Measurements from ENCODE around the gene PCDHGC4.

The PCDHGC4 gene

DNA sequence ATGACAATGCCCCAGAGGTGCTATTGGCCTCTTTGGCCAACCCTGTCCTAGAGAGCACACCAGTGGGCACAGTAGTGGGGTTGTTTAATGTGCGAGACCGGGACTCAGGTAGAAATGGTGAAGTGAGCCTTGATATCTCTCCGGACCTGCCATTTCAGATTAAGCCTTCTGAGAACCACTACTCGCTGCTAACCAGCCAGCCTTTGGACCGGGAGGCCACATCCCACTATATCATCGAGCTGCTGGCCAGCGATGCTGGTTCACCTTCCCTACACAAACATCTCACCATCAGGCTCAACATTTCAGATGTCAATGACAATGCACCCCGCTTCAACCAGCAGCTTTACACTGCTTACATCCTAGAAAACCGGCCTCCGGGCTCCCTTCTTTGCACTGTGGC lies 5.4 kb downstream of the PCDHGC4 start:
- no peak for DNase-seq (ENCODE audit: low read depth, low spot score)

DNA sequence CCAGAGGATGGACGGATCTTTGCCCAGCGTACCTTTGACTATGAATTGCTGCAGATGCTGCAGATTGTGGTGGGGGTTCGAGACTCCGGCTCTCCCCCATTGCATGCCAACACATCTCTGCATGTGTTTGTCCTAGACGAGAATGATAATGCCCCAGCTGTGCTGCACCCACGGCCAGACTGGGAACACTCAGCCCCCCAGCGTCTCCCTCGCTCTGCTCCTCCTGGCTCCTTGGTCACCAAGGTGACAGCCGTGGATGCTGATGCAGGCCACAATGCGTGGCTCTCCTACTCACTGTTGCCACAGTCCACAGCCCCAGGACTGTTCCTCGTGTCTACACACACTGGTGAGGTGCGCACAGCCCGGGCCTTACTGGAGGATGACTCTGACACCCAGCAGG lies 5.9 kb downstream of the PCDHGC4 start:
- no peak for DNase-seq (ENCODE audit: low read depth, low spot score)

DNA sequence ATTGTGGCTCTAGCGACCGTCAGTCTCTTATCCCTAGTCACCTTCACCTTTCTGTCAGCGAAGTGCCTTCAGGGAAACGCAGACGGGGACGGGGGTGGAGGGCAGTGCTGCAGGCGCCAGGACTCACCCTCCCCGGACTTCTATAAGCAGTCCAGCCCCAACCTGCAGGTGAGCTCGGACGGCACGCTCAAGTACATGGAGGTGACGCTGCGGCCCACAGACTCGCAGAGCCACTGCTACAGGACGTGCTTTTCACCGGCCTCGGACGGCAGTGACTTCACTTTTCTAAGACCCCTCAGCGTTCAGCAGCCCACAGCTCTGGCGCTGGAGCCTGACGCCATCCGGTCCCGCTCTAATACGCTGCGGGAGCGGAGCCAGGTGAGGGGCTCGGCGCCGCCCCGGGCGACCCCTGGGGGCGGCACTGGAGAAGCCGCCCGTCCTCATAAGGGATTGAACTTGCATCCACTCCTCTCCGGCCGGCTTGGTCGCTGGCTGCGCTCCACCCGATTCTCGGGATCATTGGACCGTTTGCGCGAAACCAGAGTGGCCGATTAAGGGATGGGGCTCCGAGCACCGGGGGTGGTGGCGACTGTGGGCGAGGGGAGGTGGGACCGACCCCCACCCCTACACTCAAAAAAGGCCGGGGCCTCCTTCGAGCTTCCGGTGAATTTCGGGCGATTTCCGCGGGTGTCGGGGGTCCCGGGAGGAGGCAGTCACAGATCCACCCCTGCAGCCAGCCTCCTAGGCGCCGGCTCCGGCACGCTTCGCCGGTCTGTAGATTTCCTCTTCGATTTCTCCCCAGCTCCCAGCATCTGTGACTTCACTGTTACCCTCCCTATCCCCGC lies 6.7 kb downstream of the PCDHGC4 start:
- no peak for DNase-seq (ENCODE audit: low read depth, low spot score)

DNA sequence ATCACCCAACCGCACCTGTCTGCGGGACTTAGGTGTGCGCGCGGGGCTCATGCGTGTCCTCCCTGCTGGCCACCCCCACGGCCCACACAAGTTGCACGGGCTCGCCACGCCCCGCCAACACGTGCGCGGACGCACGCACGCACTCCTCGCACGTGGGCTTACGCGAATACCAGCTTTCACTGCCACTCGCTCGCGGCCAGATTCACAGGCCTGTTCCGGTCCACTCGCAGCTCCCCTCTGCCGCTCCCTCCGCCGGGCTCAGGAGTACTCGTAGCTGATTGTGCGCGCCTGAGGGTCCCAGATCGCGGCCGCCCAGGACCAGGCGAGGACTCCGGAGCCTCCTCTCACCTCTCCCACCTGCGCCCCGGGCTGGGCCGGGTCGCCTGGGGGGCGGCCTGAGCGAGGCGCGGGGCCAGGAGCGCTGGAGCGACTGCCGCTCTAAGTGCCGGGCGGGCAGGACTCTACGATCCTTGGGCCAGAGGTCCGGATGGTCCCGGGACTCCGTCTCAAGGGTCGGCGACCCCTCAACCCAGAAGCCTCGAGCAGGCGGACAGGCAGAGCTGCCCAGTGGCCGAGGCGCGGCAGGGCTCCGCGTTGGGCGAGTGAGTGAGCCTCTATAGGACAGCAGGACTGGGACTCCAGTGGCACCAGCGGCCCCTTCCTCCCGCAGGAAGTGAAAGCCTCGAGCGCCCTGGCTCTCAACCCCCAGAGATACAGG lies 7.5 kb downstream of the PCDHGC4 start:
- no peak for DNase-seq (ENCODE audit: low read depth, low spot score)

DNA sequence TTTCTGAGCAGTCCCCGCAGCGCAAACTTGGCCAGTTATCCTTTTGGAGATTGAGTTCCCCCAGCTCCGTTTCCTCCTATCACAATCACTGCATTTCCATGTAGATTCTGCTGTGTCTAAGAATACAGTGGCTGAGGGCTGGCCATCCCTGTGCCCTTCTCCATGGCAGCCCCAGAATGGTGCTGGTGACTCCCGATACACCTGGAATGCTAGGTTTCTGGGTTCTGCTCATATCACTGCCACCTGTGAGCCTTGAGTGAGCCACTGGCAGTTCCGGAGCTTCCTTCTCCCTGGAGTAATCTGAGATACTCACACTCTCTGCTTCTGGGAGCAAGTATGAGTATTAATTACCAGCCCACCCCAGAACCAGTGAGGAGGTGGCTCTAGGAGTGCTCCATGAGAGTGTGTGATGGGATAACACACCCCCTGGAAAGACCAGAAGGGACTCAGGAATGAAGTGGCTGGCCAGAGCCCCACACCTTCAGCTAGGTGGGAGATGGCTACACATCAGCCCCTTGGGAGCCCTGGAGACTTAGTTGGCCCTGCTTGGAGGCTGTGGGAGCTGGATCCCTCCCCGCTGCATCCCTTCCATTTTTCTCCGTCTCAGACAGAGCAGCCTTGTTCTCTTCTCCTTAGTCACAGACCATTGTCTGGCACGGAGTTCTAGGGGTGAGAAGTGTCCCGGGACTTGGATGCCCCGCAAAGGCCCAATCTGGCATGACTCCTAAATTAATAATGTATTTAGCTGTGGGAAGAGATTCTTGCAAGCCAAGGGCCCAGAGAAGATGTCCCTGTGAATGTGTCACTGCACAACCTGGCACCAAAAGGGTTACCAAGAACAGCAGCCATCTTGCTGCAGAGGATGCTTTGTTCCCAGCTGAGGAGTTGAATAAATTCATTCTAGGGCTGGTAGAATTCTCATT lies 8.9 kb downstream of the PCDHGC4 start:
- DNase-seq (ENCODE audit: low read depth, low spot score), result no peak

DNA sequence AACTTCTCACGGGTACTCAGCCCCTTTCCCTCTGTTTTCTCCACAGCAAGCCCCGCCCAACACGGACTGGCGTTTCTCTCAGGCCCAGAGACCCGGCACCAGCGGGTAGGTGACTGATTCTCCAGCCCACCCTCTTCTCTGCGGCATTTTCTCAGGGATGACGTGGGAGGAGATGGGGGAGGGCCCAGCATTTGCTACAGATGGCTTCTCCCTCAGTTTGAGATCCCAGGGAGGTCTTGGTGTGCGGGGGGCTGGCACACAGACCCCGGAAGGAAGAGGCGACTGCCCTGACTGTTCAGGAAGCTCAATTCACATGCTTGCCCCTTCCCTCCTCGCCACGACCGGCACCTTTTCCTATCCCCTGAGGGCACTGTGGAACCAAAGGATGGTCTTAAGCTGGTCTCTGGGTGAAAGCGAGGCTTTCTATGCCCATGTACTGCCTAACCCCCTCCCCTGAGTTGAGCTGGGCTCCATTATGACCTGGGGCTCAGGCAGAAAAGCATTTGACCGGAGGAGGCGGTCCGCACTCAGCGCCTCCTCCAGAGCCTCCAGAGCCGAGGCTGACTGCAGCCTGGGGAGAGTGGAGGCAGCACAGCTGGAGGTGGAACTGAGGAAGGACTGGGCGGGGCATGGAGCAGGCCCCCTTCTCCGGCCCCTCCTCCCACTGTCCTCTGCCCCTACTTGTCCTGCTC lies 10.1 kb downstream of the PCDHGC4 start:
- DNase-seq (ENCODE audit: low read depth, low spot score), result no peak

DNA sequence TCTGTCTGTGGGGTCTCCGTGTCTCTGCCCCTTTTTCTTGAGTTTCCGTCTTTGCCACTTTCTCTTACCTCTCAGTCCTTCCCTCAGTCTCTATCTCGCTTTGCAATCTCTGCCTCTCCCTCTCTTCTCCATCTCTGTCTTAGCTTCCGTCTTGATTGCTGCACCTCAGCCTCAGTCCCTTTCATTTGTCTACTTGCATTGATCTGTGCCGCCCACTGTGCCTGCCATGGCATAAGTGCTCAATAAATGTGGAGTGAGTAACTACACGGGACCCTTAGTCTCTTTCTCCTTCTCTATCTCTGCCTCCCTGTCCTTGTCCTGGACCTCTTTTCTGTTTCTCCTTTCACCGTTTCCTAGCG lies 10.6 kb downstream of the PCDHGC4 start:
- DNase-seq (ENCODE audit: low read depth, low spot score), result no peak

DNA sequence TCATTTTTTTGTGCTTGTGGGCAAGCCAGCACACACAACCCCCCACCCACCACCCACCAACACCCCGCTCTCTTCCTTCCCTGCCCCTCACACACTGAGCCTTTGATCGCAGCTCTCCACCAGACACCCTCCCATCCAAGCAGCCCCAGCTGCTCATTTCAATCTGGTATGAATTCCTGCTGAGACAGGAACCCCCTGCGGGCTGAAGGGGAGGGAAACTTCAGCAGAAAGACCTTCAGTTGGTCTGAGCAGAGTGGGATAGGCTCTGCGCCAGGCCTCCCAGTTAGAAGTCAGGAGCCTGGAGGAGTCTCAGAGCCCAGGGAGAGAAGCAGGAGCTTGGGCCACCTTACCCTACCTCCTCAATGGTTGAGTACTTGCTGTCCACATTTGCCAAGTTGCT lies 11.2 kb downstream of the PCDHGC4 start:
- DNase-seq (ENCODE audit: low read depth, low spot score), result no peak

DNA sequence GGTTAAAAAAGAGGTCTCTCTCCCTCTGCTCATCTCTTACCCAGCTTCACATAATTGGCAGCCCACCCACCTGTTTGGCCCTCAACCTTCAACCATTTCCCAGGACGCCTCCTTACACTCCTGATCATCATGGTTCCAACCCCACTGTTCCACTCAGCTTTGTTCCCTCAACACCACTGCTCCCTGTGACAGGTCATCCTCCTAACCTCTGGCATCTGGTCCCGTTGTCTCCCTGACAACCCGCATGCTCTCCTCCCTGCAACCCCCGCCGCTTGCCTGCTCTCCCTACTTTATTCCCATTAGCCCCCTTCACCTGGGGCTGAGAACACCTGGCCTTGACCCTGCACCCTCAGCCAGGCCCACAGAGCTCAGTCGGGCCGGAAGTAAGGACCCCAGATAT lies 16.9 kb downstream of the PCDHGC4 start:
- DNase-seq (ENCODE audit: low read depth, low spot score), result no peak

DNA sequence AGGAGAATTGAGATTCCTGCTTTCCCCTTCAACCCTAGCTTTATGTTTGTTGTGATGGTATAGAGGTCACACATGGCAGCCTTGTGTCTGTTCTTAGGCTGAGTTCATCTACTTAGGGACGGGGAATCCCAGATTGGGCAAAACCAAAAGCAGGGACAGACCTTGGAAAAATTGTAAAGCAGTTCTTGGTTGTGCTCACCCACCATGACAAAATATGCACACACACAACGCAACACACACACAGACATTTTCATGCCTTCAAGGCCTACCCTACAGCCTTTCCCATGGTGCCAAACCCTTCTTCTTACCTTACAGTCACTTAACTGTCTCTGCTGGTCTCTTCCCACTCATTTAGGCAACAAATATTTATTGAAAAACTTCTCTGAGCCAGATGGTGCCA lies 18.9 kb downstream of the PCDHGC4 start:
- no peak for DNase-seq (ENCODE audit: low read depth, low spot score)

DNA sequence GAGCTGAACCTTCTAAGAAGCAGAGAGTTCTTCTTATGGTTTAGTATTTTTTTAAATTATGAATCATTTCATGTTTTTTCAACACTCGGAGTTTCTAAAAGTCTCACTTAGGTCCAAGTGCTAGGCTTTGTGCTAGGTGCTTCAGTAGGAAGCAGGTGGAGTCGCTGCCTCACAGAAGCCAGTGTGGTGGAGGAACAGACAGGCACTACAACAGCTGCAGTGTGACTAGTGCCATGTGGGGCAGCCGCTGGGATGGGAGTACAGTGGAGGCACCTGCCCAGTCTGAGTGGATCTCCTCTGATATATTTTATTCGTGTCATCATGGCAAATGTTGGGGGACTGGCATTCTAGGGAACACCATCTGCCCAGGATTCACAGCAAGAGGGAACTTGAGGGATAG lies 19.4 kb downstream of the PCDHGC4 start:
- no peak for DNase-seq (ENCODE audit: low read depth, low spot score)

DNA sequence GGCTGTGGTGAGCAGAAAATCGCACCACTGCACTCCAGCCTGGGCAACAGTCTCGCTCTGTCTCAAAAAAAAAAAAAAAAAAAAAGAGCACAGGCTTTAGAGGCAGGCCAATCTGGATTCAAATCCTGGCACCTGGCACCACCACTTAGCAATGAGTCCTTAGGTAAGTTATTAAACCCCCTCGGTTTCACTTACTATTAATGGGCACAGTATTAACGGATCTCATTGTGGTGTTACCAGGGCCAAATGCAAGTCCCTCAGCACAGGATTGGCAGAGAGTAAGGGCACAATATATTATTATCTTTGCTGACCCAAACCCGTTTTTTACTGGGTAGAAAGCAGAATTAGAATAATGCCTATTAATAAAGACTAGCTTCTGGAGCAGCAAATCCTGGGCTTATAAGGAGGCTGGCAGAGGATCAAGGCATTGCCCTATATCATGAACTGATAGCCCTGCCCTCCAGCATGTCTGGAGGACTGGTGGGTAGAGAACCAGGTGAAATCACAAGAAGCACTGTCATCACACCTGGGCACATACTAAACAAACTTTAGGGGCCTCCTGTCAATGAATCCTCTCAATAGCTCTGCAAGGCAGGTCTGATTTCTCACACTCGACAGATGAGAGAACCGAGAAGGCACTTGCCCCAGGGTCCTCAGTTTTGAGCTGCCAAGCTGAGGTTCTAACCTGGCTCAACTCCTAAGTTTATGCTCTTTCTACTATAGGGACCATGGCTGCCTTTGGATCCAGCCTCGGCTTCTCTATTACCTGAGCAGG lies 21.7 kb downstream of the PCDHGC4 start:
- no peak for DNase-seq (ENCODE audit: low read depth, low spot score)

DNA sequence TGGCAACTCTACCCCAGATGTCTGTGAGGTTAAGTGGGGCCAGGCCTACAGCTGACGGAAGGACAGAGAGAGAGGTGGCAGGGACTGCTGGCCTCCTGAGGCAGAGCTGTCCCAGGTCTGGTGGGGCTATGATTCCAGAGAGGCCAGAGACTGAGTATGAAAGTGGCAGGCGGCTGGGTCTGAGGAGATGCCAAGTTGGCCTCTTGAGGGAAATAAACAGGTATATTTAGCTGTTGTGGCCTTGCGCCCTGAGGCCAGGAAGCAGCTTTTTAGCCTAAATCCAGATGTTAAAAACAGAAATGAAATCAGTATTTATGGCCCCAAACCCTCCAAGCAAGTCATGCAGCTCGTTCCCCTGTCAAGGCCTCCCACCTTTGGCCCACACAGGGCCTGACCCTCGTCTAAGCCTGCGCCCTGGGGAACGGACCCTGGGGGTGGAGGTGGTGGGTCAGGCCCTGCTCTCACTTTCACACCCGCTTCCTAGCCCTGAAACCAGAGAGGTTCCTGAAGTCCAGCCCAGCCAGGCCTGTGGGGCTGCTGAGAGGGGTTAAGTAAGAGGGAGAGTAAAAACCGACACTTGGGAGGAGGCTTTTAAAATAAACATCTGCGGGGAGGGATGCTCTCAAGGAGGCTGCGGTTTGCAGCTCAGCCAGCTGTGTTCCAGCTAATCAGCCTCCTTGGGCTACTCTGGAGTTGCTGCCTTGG lies 22.7 kb downstream of the PCDHGC4 start:
- no peak for DNase-seq (ENCODE audit: low read depth, low spot score)

DNA sequence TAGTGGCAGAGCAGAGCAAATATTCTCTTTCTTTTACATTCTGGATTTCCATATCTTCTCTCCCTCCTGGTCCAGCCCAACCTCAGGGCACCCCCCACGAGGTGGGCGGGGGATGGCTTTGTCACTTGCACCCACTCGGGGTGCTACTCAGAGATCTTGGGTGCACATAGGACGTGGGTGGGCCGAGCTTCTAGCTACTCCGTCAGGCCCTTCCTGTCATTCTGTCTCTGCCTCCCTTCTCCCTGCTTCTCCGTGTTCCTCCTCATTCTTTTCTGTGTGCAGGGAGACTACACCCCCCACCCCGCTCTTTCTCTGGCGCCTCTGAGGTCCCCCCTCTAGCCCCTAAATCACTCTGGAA lies 23.6 kb downstream of the PCDHGC4 start:
- DNase-seq (ENCODE audit: low read depth, low spot score), result no peak

DNA sequence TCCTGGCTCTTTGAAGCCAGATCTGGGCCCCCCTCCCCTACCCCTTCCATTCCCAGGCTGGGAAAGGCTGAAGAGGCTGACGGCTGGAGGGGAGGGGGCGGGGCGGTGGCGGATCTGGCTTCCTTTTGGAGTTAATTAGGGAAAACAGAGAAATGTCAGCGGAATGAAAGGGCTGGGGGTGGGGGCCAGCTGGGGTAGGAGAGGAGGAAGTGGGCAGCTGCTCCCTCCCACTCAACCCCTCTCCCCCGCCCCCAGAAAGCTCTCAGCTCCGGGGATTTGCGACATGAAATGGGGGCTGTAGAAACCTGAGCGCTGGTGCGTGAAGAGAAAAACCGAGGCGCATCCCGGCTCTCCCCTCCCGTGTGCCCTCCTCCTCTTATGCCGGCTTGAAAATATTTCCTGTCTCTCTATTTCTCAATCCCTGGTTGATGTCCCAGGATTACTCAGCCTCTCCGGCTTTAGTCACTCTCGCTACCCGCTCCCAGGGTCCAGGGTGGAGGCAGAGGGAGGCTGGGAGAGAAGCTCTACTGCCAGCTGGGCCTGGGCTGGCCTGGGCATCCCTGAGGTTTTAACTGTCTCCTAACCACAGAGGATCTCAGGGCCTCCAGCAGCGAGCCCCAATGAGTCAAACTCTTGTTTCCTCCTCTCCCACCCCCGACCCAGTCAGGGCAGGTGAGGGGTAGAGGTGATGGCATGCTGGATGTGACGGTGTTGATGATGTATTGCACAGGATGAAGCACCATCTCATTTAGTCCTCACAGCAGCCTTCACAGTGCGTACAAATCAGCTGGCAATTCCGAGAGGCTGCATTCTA lies 24.2 kb downstream of the PCDHGC4 start:
- no peak for DNase-seq (ENCODE audit: low read depth, low spot score)

DNA sequence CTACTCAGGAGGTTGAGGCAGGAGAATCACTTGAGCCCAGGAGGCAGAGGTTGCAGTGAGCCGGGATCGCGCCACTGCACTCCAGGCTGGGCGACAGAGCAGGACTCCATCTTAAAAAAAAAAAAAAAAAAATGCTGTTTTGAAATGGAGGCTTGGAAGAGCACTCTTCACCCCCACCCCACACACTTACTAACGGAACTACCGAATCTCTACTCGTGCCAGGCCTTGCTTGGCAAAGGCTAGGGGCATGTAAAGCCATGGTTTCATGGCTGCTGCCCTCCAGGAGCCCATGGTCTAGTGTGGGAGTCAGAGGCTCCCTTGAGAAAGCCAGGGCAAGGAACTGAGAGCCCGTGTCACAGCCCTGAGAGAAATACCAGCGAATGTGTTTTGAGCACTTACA lies 25.3 kb downstream of the PCDHGC4 start:
- DNase-seq (ENCODE audit: low read depth, low spot score), result no peak

DNA sequence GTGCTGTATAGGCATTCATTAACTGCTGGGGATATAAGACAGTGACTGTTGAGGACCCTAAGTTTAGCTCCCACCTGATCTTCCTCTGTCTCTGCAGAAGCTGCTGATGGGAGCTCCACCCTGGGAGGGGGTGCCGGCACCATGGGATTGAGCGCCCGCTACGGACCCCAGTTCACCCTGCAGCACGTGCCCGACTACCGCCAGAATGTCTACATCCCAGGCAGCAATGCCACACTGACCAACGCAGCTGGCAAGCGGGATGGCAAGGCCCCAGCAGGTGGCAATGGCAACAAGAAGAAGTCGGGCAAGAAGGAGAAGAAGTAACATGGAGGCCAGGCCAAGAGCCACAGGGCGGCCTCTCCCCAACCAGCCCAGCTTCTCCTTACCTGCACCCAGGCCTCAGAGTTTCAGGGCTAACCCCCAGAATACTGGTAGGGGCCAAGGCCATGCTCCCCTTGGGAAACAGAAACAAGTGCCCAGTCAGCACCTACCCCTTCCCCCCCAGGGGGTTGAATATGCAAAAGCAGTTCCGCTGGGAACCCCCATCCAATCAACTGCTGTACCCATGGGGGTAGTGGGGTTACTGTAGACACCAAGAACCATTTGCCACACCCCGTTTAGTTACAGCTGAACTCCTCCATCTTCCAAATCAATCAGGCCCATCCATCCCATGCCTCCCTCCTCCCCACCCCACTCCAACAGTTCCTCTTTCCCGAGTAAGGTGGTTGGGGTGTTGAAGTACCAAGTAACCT lies 26.2 kb downstream of the PCDHGC4 start:
- no peak for DNase-seq (ENCODE audit: low read depth, low spot score)

DNA sequence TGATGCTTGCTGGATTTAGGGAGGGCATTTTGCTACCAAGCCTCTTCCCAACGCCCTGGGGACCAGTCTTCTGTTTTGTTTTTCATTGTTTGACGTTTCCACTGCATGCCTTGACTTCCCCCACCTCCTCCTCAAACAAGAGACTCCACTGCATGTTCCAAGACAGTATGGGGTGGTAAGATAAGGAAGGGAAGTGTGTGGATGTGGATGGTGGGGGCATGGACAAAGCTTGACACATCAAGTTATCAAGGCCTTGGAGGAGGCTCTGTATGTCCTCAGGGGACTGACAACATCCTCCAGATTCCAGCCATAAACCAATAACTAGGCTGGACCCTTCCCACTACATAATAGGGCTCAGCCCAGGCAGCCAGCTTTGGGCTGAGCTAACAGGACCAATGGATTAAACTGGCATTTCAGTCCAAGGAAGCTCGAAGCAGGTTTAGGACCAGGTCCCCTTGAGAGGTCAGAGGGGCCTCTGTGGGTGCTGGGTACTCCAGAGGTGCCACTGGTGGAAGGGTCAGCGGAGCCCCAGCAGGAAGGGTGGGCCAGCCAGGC lies 27.0 kb downstream of the PCDHGC4 start:
- DNase-seq (ENCODE audit: low read depth, low spot score), result no peak

Measured in activated CD4-positive, CD25-positive, alpha-beta regulatory T cell treated with anti-CD3 and anti-CD28 coated beads, Interleukin-2, amount 50 U/mL, for 16 hours (primary cell).